ENCODE results near the gene CFAP210.

- TF ChIP-seq POLR2A (IDR thresholded peaks at IDR 0.05) (no peak), CTCF (IDR thresholded peaks at IDR 0.05) (no peak)
These were observed 35.0 kb upstream of the CFAP210 start for GRCh38 chr2:169729274-169729605.
